ENCODE results near the gene GATA6.

Gene GATA6

DNA sequence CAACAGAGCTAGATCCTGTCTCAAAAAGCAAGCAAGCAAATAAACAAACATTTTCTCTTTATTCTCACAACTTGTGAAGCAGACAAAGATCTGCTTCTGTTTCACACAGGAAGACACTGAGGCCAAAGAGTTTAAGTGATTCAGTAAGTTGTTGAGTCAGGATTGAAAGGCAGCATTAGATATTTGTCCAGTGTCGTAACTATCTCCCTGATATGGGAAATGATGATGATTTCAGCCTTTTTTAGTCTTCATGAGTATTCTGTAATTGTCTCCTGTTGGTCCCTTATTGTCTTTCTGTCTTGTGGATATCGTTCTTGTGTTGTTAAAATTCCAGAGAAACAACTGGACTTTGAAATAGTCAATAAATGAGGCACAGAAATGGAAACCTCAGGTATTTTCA is 59.6 kb downstream of the GATA6 start:
- H3K36me3 ChIP-seq, result no peaks in the 10 kb centered on the region
- no peaks in the 10 kb centered on the region for H3K9me3 ChIP-seq
- no peak for TF ChIP-seq CTCF (IDR thresholded peaks at IDR 0.05)
- no peak overlapping the region for H3K4me3 ChIP-seq (ENCODE audit: low read depth in 1 of 2, low read length in 1 of 2)
- no peaks in the 10 kb centered on the region for H3K4me1 ChIP-seq (ENCODE audit: control insufficient read depth in 1 of 2, insufficient read depth in 1 of 2, low read depth in 1 of 2, low read length in 1 of 2)
- no peak overlapping the region for H3K27ac ChIP-seq
- no peaks in the 10 kb centered on the region for H3K27me3 ChIP-seq

GRCh38 chr18:22229456-22230124 is 60.2 kb downstream of the GATA6 start:
- no peak overlapping the region for H3K4me3 ChIP-seq (ENCODE audit: low read depth in 1 of 2, low read length in 1 of 2)

DNA sequence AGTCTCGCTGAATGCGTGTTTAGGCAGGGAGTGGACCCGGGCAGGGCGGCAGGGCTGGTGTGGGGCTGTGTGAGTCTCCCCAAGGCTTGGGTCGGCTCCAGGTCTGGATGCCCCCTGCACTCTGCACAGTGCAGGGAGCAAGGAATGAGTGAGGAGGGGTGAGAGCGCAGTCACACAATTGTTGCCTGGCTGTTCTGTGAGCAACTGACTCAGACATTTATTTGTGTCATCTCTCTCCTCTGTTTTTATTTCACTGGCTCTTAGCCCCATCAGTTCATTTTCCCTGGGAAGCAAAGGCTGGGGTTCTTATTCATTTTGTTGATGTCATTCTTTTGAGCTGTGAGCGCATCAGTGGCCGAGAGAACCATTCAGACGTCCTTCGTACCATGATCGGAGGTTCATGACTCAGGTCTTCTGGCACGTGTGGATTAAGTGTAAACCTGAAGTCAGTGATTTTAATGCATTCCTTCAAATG is 61.1 kb downstream of the GATA6 start:
- no peaks in the 10 kb centered on the region for H3K36me3 ChIP-seq
- H3K9me3 ChIP-seq, result no peaks in the 10 kb centered on the region
- no peak overlapping the region for H3K4me3 ChIP-seq (ENCODE audit: low read depth in 1 of 2, low read length in 1 of 2)
- no peaks in the 10 kb centered on the region for H3K27me3 ChIP-seq
- no peak for TF ChIP-seq CTCF (IDR thresholded peaks at IDR 0.05)
- no peaks in the 10 kb centered on the region for H3K4me1 ChIP-seq (ENCODE audit: control insufficient read depth in 1 of 2, insufficient read depth in 1 of 2, low read depth in 1 of 2, low read length in 1 of 2)
- no peak overlapping the region for H3K27ac ChIP-seq

More at GRCh38 chr18:22229456-22230124, 60.2 kb downstream of the GATA6 start:
- Histone ChIP-seq H3K27me3 (no peaks in the 10 kb centered on the region), H3K4me1 (ENCODE audit: control insufficient read depth in 1 of 2, insufficient read depth in 1 of 2, low read depth in 1 of 2, low read length in 1 of 2) (no peaks in the 10 kb centered on the region), H3K27ac (no peak overlapping the region), H3K36me3 (no peaks in the 10 kb centered on the region), H3K9me3 (no peaks in the 10 kb centered on the region)
- no peak for TF ChIP-seq CTCF (IDR thresholded peaks at IDR 0.05)

GRCh38 chr18:22233266-22233665 is 63.9 kb downstream of the GATA6 start:
- no peaks in the 10 kb centered on the region for H3K4me1 ChIP-seq (ENCODE audit: control insufficient read depth in 1 of 2, insufficient read depth in 1 of 2, low read depth in 1 of 2, low read length in 1 of 2)
- TF ChIP-seq CTCF (IDR thresholded peaks at IDR 0.05), result no peak

GRCh38 chr18:22238036-22238435 is 68.6 kb downstream of the GATA6 start:
- H3K36me3 ChIP-seq, result no peaks in the 10 kb centered on the region
- H3K4me1 ChIP-seq (ENCODE audit: control insufficient read depth in 1 of 2, insufficient read depth in 1 of 2, low read depth in 1 of 2, low read length in 1 of 2), result no peaks in the 10 kb centered on the region
- TF ChIP-seq CTCF (IDR thresholded peaks at IDR 0.05), result no peak
- no peaks in the 10 kb centered on the region for H3K27me3 ChIP-seq
- H3K4me3 ChIP-seq (ENCODE audit: low read depth in 1 of 2, low read length in 1 of 2), result no peak overlapping the region
- H3K9me3 ChIP-seq, result no peaks in the 10 kb centered on the region
- no peak overlapping the region for H3K27ac ChIP-seq

More at GRCh38 chr18:22233266-22233665, 63.9 kb downstream of the GATA6 start:
- Histone ChIP-seq H3K9me3 (no peaks in the 10 kb centered on the region), H3K36me3 (no peaks in the 10 kb centered on the region), H3K27me3 (no peaks in the 10 kb centered on the region), H3K4me3 (ENCODE audit: low read depth in 1 of 2, low read length in 1 of 2) (no peak overlapping the region), H3K27ac (no peak overlapping the region)

All from neutrophil (primary cell).